Aorta (tissue), 5 donors: ENCODE data around the gene VAPA. TPM values are rescaled to one million over a fixed set of nuclear protein-coding genes. Genes with fewer than 3 reads are reported as not detected.
"Not testable (repeated sequence)": the region's sequence is repeated elsewhere in the genome, so short reads cannot be mapped to it uniquely, and the experiment has no call there.

Experiments used
- ATAC-seq: fragments of 200-7000 bp; cut with Tn5 transposase; one replicate; pipeline ENCODE4 v1.9.1; 2022; ENCODE audit warnings: moderate library complexity; ENCODE audit not compliant: low FRiP score
- DNase-seq, 2 donors: peaks; one replicate each; pipeline ENCODE4 v3.0.0-alpha.2; 2020
- H3K27ac ChIP-seq, 2 donors: one replicate each; pipeline ENCODE4 v1.5.1; 2013; ENCODE audit warnings: low read length in 2 of 2, mild to moderate bottlenecking in 2 of 2, moderate library complexity in 2 of 2, control low read depth in 1 of 2, inconsistent platforms in 1 of 2, low read depth in 1 of 2
- H3K27me3 ChIP-seq, 2 donors: one replicate each; pipeline ENCODE4 v1.6.1; 2013; ENCODE audit warnings: control low read depth in 1 of 2, low read length in 1 of 2, mild to moderate bottlenecking in 1 of 2, moderate library complexity in 1 of 2; ENCODE audit not compliant: insufficient read depth in 2 of 2, control insufficient read depth in 1 of 2
- H3K36me3 ChIP-seq, 2 donors: one replicate each; pipeline ENCODE4 v1.6.1; 2013; ENCODE audit warnings: control low read depth in 1 of 2, low read length in 1 of 2, mild to moderate bottlenecking in 1 of 2; ENCODE audit not compliant: insufficient read depth in 2 of 2, control insufficient read depth in 1 of 2
- H3K4me1 ChIP-seq, 2 donors: one replicate each; pipeline ENCODE4 v1.6.1; 2013; ENCODE audit warnings: low read length in 2 of 2, control low read depth in 1 of 2, mild to moderate bottlenecking in 1 of 2, moderate library complexity in 1 of 2; ENCODE audit not compliant: insufficient read depth in 2 of 2, control insufficient read depth in 1 of 2
- H3K4me3 ChIP-seq, 2 donors: one replicate each; pipeline ENCODE4 v1.5.1; 2013; ENCODE audit warnings: low read length in 2 of 2, control low read depth in 1 of 2, mild to moderate bottlenecking in 1 of 2
- H3K9me3 ChIP-seq: one replicate; pipeline ENCODE4 v1.6.1; 2013; ENCODE audit warnings: mild to moderate bottlenecking, low read length; ENCODE audit not compliant: control insufficient read depth
- WGBS, 2 donors: extraction: QIAGEN DNeasy Blood & Tissue Kit; methylation state at CpG; one replicate each; pipeline ENCODE4 v1.1.7; 2013; 5-methylcytosine and 5-hydroxymethylcytosine counted together
- intact Hi-C, 2 donors: fragments of 100-400 bp; cut with DNase I; formaldehyde crosslinking; loops; one replicate each; pipeline versions ENCODE4 v1.14.2 to v1.15.0; 2022
- polyA plus RNA-seq, 2 donors: library from polyadenylated mRNA; stranded (reverse); fragments of 200-250 nt; gene quantifications; one replicate each; pipeline ENCODE4 v1.2.3, GENCODE V29; 2013
- total RNA-seq, 2 donors: library from RNA; stranded (reverse); fragmentation: NEBNext Ultra II Directional; extraction: Animal tissue kit (Norgen Biotek cat#: 25700); gene quantifications; one replicate each; pipeline ENCODE4 v1.2.1, GENCODE V29; 2021
- donor health status: healthy with polysubstance abuse.
- donor health status: Bipolar disorder and iron deficiency.
- donor health status: DM: no; HTN: no; CAD: no.
- donor health status: DM: no; HTN: no; CAD: no.
- donor health status: DM: yes; HTN: yes; CAD: no.

VAPA gene
- total and polyA plus RNA-seq, 4 donors: 119 to 221 (median 193) TPM

DNA sequence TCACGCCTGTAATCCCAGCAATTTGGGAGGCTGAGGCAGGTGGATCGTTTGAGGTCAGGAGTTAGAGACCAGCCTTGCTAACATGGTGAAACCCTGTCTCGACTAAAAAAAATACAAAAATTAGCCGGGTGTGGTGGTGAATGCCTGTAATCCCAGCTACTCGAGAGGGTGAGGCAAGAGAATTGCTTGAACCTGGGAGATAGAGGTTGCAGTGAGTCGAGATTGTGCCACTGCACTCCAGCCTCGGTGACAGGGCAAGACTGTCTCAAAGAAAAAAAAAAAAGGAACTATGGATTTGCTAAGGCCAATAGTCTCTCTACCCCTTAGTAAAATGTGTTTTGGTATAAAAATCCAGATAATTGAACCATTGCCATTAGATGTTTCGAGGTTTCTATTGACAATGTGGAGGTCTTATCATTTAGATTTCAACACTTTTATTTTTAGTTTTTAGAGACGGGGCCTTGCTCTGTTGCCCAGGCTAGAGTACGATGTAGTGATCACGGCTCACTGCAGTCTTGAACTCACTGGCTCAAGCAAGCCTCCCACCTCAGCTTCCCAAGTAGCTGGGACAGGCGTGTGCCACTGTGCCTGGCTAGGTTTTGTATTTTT lies 29.2 kb upstream of the VAPA start:
- Histone ChIP-seq H3K27me3 (no peaks in the 10 kb centered on the region), H3K27ac (no peak overlapping the region), H3K4me3 (no peak overlapping the region), H3K36me3 (no peaks in the 10 kb centered on the region), H3K4me1 (no peaks in the 10 kb centered on the region), H3K9me3 (no peaks in the 10 kb centered on the region)
- DNase-seq: no peak
- intact Hi-C loops: no loop called here
- whole genome bisulfite sequencing, 2 donors: 92 to 94% methylated on average over 12 of the region's 12 CpGs
- no peak for ATAC-seq

DNA sequence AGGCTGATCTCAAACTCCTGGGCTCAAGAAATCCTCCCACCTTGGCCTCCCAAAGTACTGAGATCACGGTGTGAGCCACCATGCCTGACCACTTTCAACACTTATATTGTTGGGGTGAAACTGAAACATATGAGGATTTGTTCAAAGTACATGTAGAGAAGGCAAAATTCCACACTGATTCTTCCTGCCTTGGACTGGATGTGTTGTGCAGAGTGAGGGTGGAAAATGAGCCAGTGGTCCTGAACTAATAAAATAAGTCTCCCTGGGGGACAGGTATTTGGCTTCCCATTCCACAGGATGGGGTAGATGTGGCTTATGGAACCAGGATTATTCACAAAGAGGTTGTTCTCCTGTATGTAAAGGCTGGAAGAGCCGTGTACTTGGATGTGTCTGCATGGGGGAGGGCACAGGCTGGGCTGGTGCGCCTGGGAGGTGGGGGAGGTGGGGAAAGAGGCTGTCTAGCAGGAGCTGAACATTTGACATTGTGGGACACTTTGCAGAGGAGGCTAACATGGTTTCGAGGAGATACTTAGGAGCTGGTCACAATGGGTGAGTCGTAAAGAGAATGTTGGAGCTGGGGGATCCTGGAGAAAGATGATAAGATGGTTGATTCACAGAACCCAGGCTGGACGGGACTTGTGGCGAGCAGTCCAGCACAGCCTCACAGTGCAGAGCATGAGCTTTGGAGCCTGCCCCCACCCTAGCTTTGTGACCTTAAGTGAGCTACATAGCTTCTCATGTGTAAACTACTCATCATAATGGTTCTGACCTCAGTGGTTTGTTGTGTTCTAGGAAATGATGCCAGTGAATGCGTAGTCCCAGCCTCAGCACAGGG lies 28.4 kb upstream of the VAPA start, which contains the start of gene TXNDC2:
Gene TXNDC2, plus strand, starts transcription at position 804 of the 835 bp plus-strand sequence. CDS start 708 bp downstream, outside the sequence.
- Histone ChIP-seq H3K27ac (no peak within 1 kb of the TSS), H3K27me3 (no peaks in the 10 kb centered on the region), H3K4me3 (no peak within 1 kb of the TSS), H3K4me1 (no peaks in the 10 kb centered on the region), H3K36me3 (no peaks in the 10 kb centered on the region), H3K9me3 (no peaks in the 10 kb centered on the region)
- ATAC-seq (no peak), DNase-seq (no peak)
- intact Hi-C loops: no loop called here
- WGBS, 2 donors: 87 to 94% methylated on average over 8 of the region's 8 CpGs

DNA sequence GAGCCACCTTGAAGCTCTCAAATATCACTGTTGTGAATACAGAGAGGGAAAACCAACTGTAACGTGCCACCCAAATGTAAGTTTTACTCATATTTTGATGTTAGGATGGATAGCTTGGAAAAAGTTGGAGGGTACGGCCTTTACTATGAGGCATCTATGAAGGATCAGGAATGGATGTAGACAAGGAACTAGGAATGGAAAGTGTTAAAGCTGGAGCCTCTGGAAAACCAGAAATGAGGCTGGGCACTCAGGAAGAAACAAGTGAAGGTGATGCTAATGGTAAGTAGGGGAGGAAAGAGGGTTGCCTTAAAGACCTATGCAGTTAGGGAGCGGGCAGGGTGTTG lies 27.8 kb upstream of the VAPA start:
- Histone ChIP-seq H3K27ac (no peak overlapping the region), H3K4me1 (no peaks in the 10 kb centered on the region), H3K36me3 (no peaks in the 10 kb centered on the region), H3K9me3 (no peaks in the 10 kb centered on the region), H3K27me3 (no peaks in the 10 kb centered on the region), H3K4me3 (no peak overlapping the region)
- no peak for ATAC-seq
- intact Hi-C loops: no loop called here
- WGBS, 2 donors: 95 to 98% methylated on average over 3 of the region's 3 CpGs
- DNase-seq: no peak

DNA sequence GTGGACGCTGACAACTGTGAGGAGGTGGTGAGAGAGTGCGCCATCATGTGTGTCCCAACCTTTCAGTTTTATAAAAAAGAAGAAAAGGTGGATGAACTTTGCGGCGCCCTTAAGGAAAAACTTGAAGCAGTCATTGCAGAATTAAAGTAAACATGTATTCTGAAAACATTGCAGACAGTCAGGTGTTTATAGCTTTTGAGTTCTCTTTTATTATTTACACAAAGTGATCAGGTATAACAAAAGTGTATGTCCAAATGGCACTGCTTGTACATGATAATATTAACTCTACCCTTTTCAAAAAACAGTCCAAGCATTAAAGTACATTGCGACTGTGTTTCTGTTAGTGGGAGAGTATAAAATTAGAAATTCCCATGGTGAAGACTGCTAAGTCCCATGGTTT lies 25.8 kb upstream of the VAPA start:
- Histone ChIP-seq H3K4me1 (no peaks in the 10 kb centered on the region), H3K4me3 (no peak overlapping the region), H3K27ac (no peak overlapping the region), H3K36me3 (no peaks in the 10 kb centered on the region), H3K27me3 (no peaks in the 10 kb centered on the region), H3K9me3 (no peaks in the 10 kb centered on the region)
- ATAC-seq (no peak), DNase-seq (no peak)
- WGBS, 2 donors: 95 to 96% methylated on average over 5 of the region's 5 CpGs
- intact Hi-C loops: no loop called here

DNA sequence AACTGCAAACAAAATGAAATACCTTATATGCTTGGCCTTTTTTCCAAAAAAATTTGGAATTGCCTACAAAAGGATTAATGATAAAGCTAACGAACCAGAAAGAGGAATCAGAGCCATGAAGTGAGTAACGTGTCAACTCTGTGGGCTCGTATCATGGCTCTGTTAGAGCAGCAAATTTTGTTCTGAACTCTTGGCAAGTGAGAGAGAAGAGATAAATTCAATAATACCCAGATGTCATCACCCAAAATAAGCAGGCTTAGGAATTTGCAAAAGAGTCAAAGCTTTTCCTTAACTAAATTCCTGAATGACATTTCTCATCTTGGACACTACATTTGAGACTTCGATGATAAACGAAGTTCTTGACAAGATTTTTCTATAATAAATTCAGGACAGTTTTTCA lies 23.6 kb upstream of the VAPA start:
- ATAC-seq: no peak
- intact Hi-C loops: no loop called here
- WGBS, 2 donors: 83% methylated on average over 5 of the region's 5 CpGs

DNA sequence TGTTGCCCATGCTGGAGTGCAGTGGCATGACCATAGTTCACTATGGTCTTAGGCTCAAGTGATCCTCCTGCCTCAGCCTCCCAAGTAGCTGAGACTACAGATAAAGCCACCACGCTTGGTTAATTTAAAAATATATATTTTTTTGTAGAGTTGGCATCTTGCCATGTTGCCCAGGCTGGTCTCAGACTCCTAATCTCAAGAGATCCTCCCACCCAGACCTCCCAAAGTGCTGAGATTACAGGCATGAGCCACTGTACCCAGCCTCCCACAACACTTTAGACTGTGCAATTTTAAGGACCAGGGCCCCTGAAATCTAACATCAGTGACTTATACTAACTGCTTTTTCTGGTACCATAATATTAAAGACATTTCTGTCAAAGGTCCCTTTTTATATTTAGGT lies 22.9 kb upstream of the VAPA start:
- no peaks in the 10 kb centered on the region for H3K27me3 ChIP-seq
- ATAC-seq (no peak), DNase-seq (no peak)
- no peak overlapping the region for H3K27ac ChIP-seq
- 53 to 65% methylated on average over 1 of the region's 1 CpG for WGBS, 2 donors
- intact Hi-C loops: no loop called here
- no peaks in the 10 kb centered on the region for H3K9me3 ChIP-seq
- H3K4me1 ChIP-seq: no peaks in the 10 kb centered on the region
- no peaks in the 10 kb centered on the region for H3K36me3 ChIP-seq
- H3K4me3 ChIP-seq: no peak overlapping the region

More for the DNA sequence above, 23.6 kb upstream of the VAPA start:
- no peak overlapping the region for H3K27ac ChIP-seq
- no peaks in the 10 kb centered on the region for H3K36me3 ChIP-seq
- DNase-seq: no peak
- no peaks in the 10 kb centered on the region for H3K27me3 ChIP-seq
- H3K4me1 ChIP-seq: no peaks in the 10 kb centered on the region
- H3K9me3 ChIP-seq: no peaks in the 10 kb centered on the region
- H3K4me3 ChIP-seq: no peak overlapping the region

DNA sequence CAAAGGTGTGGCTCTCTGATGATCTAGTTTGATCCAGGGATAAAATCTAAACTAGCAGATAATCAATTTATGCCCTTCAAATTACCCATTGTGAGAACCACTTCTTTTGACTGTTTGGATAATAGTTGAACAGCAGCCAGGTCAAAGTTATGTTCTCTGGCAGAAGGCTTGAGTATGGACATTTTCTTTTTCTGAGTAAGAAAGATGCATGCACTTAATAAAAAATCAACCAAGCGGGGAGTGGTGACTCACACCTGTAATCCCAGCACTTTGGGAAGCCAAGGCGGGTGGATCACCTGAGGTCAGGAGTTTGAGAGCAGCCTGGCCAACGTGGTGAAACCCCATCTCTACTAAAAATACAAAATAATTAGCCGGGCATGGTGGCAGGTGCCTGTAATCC lies 22.3 kb upstream of the VAPA start:
- H3K9me3 ChIP-seq, intact Hi-C loops, ATAC-seq, H3K36me3 ChIP-seq, H3K4me3 ChIP-seq, DNase-seq, H3K27ac ChIP-seq, H3K27me3 ChIP-seq, H3K4me1 ChIP-seq: not testable (repeated sequence)
- WGBS, 2 donors: 62 to 65% methylated on average over 4 of the region's 4 CpGs

DNA sequence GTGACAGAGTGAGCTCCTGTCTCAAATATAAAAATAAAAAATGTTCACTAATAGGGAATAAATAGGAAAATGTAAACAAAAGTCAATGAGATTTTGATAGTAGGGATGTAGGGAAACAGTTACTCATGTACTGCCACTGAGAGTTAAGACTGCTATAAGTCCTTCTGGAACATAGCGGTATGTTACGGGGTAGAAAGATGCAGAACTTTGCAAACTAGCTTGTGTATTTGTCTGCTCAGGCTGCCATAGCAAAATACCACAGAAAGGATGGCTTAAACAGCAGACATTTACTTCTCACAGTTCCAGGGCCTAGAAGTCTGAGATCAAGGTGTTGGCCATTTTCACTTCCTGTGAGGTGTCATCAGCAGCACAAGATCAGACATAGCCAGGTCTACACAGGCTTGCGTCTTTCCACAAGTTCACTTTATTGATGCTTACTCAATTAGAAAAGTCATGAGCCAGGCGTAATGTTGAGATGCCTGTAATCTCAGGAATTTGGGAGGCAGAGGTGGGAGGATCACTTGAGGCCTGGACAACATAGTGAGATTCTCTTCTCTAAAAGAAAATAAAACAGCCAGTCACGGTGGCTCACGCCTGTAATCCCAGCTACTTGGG lies 19.3 kb upstream of the VAPA start:
- Histone ChIP-seq H3K4me3 (no peak overlapping the region), H3K4me1 (no peaks in the 10 kb centered on the region), H3K27me3 (no peaks in the 10 kb centered on the region), H3K9me3 (no peaks in the 10 kb centered on the region), H3K36me3 (no peaks in the 10 kb centered on the region), H3K27ac (no peak overlapping the region)
- ATAC-seq: no peak
- 88 to 96% methylated on average over 6 of the region's 6 CpGs for WGBS, 2 donors
- intact Hi-C loops: no loop called here
- DNase-seq: no peak

DNA sequence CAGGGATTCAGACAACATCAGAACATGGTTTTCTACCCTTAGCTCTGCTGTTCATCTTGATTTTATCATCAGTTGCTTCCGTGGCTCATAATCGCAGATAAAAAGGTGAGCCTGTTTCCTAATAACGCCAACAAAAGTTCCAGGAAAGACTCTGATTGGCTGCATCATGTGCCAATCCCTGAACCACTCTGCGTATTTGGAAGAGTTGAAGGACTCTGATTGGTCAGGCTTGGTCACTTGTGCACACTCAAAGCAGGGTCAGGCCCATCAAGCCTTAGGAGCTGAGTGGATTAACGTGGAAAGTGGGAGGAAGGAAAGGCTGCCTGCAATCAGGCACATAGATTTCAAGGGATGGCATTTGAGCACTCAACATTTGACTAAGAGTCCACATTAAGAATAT lies 16.7 kb upstream of the VAPA start:
- WGBS, 2 donors: 98 to 99% methylated on average over 5 of the region's 5 CpGs
- intact Hi-C loops: no loop called here
- no peak for ATAC-seq
- H3K4me1 ChIP-seq: no peaks in the 10 kb centered on the region
- no peaks in the 10 kb centered on the region for H3K27me3 ChIP-seq
- H3K4me3 ChIP-seq: no peak overlapping the region
- DNase-seq: no peak
- no peak overlapping the region for H3K27ac ChIP-seq
- H3K36me3 ChIP-seq: no peaks in the 10 kb centered on the region
- no peaks in the 10 kb centered on the region for H3K9me3 ChIP-seq
